Activated CD4-positive, CD25-positive, alpha-beta regulatory T cell treated with anti-CD3 and anti-CD28 coated beads, Interleukin-2, amount 50 U/mL, for 16 hours (primary cell): ENCODE data around the gene ZNF792.
A peak's percentile ranks its signal among the peaks of the same experiment; 100 is the strongest.
"Not testable (repeated sequence)": the region's sequence is repeated elsewhere in the genome, so short reads cannot be mapped to it uniquely, and the experiment has no call there.

Experiments
- DNase-seq: peaks from one replicate; pipeline ENCODE4 v3.0.0-alpha.2; 2020; ENCODE audit warnings: low read depth, low spot score

The ZNF792 gene

GRCh38 chr19:34963573-34964406, at the start of gene ZNF792:
Gene ZNF792 (minus strand): TSS chr19:34964229. CDS start chr19:34963662, 567 bp downstream.
- DNase-seq = peak; percentile 10

- DNase-seq = peak; percentile 54
These were observed 49.2 kb upstream of the ZNF792 start for GRCh38 chr19:35013041-35013819.

- DNase-seq = no peak
These were observed 48.0 kb upstream of the ZNF792 start for GRCh38 chr19:35011737-35012682.

GRCh38 chr19:35011091-35011689, 47.2 kb upstream of the ZNF792 start:
- no peak for DNase-seq

GRCh38 chr19:35009424-35010415, 45.7 kb upstream of the ZNF792 start:
- DNase-seq = no peak

DNA sequence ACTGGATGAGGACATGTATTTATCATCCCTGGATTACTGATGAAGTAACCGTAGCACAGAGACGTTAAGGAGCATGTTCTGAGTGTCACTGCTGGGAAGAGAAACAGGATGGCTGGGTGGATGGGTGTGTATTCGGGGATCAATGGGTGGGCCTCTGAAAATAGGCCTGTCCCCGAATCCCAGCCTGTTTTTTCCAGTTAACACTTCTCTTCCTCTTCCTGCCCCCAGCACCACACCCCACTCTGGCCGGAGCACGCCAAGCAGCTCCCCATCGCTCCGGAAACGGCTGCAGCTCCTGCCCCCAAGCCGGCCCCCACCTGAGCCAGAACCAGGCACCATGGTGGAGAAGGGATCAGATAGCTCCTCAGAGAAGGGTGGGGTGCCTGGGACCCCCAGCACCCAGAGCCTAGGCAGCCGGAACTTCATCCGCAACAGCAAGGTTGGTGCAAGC, 44.9 kb upstream of the ZNF792 start:
- no peak for DNase-seq

DNA sequence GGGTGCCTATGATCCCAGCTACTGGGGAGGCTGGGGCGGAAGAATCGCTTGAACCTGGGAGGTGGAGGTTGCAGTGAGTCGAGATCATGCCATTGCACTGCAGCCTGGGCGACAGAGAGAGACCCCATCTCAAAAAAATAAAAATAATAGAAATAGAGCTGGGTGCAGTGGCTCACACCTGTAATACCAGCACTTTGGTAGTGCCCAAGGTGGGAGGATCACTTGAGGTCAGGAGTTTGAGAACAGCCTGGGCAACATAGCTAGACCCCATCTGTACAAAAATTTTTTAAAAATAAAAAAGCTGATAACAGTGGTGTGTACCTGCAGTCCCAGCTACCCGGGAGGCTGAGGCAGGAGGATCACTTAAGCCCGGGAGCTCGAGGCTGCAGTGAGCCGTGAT, 43.4 kb upstream of the ZNF792 start:
- not testable (repeated sequence) for DNase-seq

DNA sequence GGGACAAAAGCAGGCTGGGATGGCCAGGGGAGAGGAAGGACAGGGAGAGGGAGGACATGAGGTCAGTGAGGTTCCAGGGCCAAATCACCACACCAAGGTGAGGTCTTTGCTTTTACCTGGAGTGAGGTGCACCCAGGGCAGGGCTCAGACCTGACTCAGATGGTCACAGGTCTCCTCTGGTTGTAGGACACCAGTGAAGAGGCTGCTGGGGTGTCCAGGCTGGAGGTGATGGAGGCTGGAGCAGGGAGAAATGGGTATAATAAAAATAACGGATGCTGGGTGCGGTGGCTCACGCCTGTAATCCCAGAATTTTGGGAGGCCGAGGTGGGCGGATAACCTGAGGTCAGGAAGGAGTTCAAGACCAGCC, 43.0 kb upstream of the ZNF792 start:
- DNase-seq = no peak

GRCh38 chr19:35006342-35006998, 42.4 kb upstream of the ZNF792 start:
- no peak for DNase-seq

DNA sequence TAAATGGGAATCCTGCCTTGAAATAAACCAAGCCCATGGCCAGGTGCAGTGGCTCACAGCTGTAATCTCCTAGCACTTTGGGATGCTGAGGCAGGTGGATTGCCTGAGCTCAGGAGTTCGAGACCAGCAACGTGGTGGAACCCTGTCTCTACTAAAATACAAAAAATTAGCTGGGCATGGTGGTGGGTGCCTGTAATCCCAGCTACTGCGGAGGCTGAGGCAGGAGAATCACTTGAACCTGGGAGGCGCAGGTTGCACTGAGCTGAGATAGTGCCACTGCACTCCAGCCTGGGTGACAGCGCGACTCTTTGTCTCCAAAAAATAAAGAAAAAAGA, 41.9 kb upstream of the ZNF792 start:
- not testable (repeated sequence) for DNase-seq

- DNase-seq = no peak
These were observed 41.4 kb upstream of the ZNF792 start for GRCh38 chr19:35005256-35005977.

- no peak for DNase-seq
These were observed 40.7 kb upstream of the ZNF792 start for GRCh38 chr19:35004517-35005255.

DNA sequence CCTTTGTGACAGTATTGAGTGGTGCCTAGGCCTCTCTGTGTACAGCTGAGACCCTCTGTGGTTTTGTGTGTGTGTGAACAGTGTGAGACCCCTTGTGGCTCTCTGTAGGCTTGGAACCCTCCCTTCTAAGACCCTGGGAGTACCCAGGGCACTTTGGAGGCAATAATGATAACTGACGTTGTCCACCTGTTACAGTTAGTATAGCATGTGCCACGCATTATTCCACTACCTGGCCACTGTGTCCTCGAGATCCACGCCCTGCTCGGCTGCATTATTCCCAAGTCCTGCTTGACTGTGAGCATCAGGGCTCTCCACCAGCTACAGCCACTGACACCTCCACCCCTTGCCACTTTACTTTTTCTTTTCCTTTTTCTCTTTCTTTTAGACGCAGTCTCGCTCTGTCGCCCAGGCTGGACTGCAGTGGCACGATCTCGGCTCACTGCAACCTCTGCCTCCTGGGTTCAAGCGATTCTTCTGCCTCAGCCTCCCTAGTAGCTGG, 38.1 kb upstream of the ZNF792 start:
- no peak for DNase-seq

- peak; percentile 38 for DNase-seq
These were observed 36.8 kb upstream of the ZNF792 start for GRCh38 chr19:35000647-35001501.

- DNase-seq = no peak
These were observed 36.3 kb upstream of the ZNF792 start for GRCh38 chr19:35000338-35000646.

DNA sequence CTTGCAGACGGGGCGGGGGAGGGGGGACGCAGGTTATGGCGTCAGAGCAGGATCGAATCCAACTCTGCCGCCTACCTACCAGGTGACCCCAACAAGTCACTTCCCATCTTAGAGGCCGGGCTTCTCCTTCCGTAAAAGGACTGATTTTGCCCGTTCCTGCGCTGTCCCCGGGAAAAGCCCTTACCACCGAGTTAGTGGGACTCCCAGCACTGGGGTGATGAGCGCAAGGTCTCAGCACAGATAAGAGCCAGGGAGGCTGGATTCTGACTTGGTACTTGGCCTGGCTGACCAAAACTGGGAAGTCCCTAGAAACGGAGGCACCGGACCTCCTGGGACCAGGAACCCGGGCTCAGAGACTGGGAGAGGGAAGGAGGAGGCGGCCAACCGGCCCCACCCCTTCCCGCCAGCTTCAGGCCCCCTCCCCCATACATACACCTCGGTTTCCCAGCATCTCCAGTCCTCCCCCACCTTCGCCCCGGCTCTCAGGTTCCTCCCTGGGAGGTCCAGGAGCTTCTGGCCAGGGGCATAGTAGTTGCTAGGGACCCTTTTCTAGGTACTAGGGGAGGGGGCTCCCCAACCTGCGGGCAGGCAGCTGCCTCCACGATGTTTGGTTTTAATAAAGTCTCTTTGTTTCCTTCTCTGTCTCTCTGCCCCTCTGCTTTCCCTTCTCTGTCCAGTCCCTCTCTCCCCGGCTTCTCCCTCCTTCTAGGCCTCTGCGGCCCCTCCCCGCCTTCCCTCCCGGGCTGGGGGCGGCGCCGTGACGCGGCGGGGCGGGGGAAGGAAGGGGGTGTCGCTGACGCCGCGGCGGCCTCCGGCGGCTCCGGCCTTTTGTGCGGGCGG, 35.7 kb upstream of the ZNF792 start, which contains the start of gene GRAMD1A:
Gene GRAMD1A, plus strand, starts transcription at position 826 of the 840 bp plus-strand sequence. CDS start 156 bp downstream, outside the sequence.
- peak; percentile 43 for DNase-seq
